DND-41 (cell line): ENCODE measurements around the gene FARP1.

Experiments
- CTCF ChIP-seq: IDR thresholded peaks from 2 replicates; pipeline ENCODE4 v1.5.1; 2012; ENCODE audit warnings: borderline replicate concordance, low read length, moderate library complexity, mild to moderate bottlenecking; ENCODE audit not compliant: poor library complexity, severe bottlenecking; ENCODE audit errors: extremely low read depth
- EZH2 ChIP-seq: IDR thresholded peaks from 3 replicates; pipeline ENCODE4 v1.6.1; 2012; ENCODE audit warnings: borderline replicate concordance, low read depth, mild to moderate bottlenecking, moderate library complexity, low read length, inconsistent platforms; ENCODE audit not compliant: severe bottlenecking

- no peak for TF ChIP-seq CTCF
- TF ChIP-seq EZH2 = no peak
Measured at GRCh38 chr13:98158172-98158899, 15.4 kb downstream of the FARP1 start.
